Neural progenitor cell (in vitro differentiated cells): ENCODE results near the gene REPIN1.

Experiments
- CTCF ChIP-seq: fragments of 200-600 bp; sonication (generic); IDR thresholded peaks from 2 replicates; pipeline ENCODE4 v1.5.1; 2017; ENCODE audit warnings: antibody characterized with exemption, mild to moderate bottlenecking
- EZH2 ChIP-seq: fragments of 200-600 bp; sonication (generic); IDR thresholded peaks from 2 replicates; pipeline ENCODE4 v1.6.1; 2017; ENCODE audit warnings: antibody characterized with exemption, mild to moderate bottlenecking, moderate library complexity
- EZH2phosphoT487 ChIP-seq: fragments of 200-600 bp; sonication (generic); IDR thresholded peaks from 2 replicates; pipeline ENCODE4 v1.6.1; 2017; ENCODE audit warnings: antibody characterized with exemption

- no peak for TF ChIP-seq CTCF
- TF ChIP-seq EZH2, result no peak
- TF ChIP-seq EZH2phosphoT487, result no peak
Observed at GRCh38 chr7:150375662-150376521, 7.3 kb downstream of the REPIN1 start.
